HG03135 (cell line): Measurements from ENCODE around the gene PCLAF.
"Not testable (repeated sequence)": the region's sequence is repeated elsewhere in the genome, so short reads cannot be mapped to it uniquely, and the experiment has no call there.

ENCODE experiments used
- ATAC-seq: cut with Tn5 transposase; IDR thresholded peaks from one replicate; pipeline ENCODE4 v1.9.1; 2021; ENCODE audit warnings: mild to moderate bottlenecking, moderate library complexity; ENCODE audit not compliant: unreplicated experiment

The PCLAF gene, protein sequence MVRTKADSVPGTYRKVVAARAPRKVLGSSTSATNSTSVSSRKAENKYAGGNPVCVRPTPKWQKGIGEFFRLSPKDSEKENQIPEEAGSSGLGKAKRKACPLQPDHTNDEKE

DNA sequence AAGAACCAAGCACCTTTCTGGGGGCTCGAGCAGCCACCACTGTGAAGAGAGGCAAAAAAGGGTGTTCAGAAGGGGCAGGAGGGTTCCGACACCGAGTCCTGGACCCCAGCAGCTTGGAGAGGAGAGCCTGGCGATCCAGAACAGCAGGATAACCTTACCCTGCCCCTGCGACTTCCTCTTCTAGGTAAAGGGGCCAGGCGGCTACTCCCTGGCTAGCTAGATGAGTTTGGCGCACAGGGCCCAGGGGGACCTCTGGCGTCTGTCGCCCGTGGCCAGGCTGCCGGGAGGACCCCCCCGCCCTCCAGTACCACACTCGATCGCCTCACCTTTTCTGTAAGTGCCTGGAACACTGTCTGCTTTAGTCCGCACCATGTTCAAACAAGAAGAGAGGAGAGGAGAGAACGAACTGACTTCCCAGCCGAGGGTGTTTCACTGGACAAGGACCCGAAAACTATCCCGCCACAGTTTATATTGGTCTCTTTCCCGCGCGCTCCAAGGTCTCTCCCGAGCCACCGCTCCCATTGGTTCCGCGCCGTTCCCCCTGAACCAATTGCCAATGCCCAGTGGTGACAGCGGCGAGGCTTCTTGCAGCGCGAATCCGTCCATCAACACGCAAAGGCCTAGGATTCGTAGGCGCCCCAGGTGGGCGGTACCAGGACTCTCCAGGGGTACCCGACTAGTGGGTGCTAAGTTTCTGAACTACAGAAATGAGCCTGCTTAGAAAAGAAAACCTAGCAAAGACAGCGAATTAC lies at the start of gene PCLAF:
Gene PCLAF, minus strand, starts transcription at position 442 of the 752 bp plus-strand sequence. Its CDS starts 70 bp downstream, at position 372.
- ATAC-seq = peak; percentile 97

DNA sequence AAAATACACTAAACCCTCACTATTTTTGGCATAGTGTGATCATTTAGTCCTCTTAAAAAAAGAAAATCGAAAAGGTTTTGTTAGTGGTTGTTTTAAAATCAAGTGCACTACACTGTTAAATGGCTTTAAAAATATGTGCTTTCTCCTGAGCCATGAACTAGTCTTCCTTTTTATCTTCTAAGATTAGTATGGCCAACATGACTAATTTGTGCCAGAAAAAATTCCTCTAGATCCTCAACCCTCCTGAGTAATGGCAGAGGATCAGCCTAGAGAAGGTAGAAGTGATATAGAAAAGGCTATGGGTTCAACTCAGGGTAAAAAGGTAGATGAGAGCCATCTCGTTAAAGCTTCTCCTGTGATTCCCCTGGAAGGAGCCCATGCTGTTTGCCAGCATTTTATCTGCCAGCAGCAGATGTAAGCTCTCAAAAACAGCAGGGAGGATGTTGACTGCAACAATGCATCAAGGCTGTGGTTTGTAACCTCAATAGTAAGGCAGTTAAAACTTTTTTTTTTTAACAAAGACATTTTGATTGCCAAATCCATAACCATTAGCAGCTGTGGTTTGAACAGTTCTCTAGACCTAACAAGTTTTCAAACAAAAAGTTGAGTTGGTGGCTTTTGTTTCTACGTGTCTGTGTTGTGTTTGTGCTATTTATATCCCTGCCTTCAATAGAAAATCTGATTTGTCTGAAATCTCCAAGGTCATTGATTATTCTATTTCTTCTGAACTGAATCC lies 48.9 kb upstream of the PCLAF start:
- ATAC-seq = no peak

DNA sequence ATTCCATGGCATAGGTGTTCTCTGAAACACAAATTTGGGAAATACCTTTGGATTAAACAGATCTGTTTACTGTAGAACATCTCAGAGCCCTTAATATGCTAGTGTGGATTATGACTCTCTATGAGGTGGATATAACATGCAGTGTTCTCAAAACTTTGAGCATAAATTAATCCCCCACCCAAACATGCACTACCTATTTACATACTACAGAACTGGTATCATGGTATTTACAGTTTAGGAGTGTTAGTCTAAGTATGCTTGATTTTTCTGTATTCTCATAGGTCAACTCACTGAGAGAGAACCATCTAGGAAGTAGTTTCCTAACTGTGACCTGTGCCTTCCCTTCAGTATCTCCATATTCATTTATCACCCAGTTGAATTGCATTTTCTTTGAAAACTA lies 48.2 kb upstream of the PCLAF start:
- ATAC-seq = no peak

DNA sequence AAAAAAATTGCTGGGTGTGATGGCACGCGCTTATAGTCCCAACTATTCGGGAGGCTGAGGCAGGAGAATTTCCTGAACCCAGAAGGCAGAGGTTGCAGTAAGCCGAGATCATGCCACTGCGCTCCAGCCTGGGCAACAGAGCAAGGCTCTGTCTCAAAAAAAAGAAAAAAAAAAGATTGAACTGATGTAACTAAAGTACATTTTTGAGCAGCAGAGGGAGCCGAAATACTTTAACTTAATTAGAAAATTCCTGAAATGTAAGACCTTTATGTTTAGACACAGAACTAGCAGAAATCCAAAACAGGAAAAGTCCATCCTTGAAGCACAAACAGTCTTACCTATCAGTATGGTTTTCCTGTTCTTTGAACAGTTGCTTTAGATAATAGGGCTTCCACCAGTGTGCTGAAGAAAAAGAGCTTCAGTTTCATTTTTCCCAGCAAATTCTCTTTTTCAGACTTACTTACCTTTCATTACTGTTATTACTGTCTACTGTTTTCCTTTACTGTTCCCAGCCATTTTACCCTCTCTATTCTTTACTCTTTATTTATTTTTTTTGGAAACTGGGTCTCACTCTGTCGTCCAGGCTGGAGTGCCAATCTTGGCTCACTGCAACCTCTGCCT lies 45.7 kb upstream of the PCLAF start:
- no peak for ATAC-seq

DNA sequence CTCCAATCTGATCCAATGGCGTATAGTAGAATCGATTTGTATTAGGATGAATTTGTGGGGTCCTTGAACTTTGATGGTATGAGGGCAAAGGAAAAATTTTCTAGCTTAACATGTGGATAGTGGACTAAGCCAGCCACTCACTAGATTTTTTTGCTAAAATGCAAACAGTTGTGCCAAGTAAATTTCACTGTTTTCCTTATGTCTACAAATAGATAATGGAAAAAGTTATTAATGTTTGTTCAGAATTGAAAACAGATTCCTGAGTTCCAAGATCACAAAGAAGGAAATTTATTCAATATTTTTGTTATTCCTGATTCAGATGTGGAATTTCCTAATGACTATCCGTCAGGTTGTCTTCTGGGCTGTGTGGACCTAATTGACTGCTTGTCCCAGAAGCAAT lies 44.0 kb upstream of the PCLAF start:
- ATAC-seq = no peak

DNA sequence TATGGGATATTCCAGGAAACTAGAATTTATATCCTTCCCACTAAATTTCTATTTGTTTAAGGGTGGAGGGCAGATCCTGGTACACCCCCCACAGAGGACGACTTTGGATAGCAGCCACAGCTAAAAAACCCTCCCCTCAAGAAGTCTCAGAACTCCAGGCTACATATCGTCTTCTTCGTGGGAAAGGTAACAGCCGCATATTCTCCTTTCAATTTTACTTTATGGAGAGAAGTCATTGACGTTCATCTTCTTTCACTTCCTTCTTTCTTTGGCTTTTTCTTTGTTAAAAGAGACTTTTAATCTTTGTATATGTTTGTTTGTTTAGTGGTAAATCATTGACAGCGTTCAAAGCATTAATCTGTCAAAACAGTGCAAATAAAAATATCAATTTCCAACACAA lies 42.7 kb upstream of the PCLAF start:
- ATAC-seq = no peak

DNA sequence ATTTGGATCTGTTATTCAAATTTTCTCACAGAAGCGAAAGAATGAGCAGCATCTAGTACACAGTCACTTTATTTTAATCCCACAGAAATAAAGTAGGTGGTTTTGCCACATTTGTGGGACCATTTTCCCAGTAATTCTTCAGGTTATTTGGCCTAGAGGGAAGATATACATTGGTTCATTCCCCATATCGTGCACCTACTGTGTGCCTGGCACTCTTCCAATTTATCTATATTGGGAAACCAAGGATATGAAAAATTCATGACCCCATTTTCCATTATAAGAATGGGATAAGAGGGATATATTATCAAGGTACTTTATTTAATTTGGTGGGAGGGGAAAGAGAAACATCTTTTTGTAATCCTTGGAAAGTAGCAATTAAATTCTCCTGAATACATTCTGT lies 41.5 kb upstream of the PCLAF start:
- ATAC-seq = no peak

- ATAC-seq = no peak
These were observed 31.0 kb upstream of the PCLAF start for GRCh38 chr15:64412216-64412615.

DNA sequence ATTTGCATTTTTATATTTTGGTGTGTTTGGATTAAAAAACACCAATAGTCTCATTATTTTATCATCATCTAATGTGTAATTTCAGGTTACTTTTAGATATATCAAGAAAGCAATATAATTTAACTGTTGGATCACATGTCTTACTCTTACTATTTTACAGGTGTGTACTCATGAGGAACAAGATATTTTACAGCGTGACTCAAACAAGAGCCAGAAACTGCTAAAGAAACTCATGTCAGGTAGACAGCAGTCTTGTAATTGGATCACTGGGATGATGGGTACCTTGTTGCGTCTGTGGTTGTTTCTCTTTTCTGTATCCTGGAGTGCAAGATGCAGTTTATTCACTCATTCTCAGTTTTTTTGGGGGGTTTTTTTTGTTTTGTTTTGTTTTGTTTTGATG lies 19.3 kb upstream of the PCLAF start:
- no peak for ATAC-seq

DNA sequence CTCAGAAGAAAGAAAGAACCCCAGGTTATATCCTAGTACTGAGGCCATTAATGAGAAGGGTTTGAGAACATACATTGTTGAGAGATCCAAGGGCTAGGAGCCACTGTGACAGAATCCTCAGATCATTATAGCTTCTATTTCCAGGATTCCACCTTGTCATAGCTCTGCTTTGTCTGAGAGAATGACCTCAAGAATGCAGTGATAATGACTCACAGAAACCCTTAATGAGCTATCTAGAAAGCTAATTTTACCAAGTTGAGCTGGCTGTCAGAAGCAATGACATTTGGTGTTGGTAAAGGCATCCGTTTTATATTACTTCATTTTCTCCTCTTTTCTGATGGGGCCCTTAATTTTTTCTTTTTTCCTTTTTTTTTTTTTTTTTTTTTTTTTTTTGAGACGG lies 17.3 kb upstream of the PCLAF start:
- no peak for ATAC-seq

DNA sequence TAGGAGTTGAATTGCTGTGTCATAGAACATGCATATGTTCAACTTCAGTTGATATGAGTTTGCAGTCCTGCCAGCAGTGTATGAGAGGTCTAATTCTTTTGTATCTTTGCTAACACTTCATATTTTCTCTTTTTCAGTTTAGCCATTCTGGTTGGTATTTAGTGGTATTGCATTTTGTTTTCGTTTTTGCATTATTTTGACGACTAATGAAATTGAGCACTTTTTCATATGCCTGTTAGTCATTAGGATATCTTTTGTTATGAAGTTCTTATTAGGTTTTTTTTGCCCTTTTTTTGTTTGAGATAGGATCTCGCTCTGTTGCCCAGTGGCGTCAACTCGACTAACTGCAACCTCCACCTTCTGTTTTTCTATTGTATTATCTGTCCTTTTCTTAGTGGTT lies 15.5 kb upstream of the PCLAF start:
- no peak for ATAC-seq

DNA sequence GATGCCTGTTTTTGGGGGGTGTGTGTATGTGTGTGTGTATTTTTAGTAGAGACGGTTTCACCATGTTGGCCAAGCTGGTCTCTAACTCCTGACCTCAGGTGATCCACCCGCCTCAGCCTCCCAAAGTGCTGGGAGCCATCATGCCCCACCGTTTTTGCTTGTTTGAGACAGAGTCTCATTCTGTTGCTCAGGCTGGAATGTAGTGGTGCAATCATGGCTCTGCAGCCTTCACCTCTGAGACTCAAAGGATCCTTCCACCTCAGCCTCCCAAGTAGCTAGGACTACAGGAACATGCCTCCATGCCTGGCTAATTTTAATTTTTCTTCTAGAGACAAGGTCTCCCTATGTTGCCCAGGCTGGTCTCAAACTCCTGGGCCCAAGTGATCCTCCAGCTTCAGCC lies 11.2 kb upstream of the PCLAF start:
- ATAC-seq = not testable (repeated sequence)

DNA sequence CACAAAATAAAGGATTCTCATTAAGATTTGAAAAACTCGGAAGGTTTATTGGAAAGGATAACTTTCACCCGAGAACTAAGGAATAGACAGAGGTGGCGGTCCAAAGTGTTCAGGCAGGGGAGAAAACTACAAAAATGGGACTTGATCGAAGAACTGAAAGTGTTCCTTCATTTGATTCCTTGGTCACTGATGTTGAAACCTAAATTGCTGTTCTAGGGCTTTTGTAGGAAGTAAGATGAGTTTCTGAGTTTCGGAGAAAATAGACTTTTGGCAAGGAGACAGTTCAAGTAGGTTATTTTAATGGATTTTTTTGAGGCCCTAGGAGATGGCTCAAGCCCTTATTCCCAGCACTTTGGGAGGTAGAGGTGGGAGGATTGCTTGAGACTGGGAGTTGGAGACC lies 7.8 kb upstream of the PCLAF start:
- no peak for ATAC-seq

GRCh38 chr15:64387562-64388168 lies 6.4 kb upstream of the PCLAF start, which contains the start of gene TRIP4:
Gene TRIP4, plus strand, starts transcription at chr15:64387836. Its CDS starts 28 bp downstream, at chr15:64387864.
- peak; percentile 97 for ATAC-seq

DNA sequence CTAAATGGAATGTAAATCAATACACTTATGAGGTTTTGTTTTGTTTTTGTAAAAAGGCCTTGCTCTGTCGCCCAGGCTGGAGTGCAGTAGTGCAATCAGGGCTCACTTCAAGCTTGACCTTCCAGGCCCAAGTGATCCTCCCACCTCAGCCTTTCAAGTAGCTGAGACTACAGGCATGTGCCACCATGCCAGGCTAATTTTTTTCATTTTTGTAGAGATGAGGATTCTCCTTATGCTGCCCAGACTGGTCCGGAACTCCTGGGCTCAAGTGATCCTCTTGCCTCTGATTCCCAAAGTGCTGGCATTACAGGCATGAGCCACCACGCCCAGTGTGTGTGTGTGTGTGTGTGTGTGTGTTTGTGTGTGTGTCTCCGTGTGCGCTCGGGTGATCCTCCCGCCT lies 5.0 kb upstream of the PCLAF start:
- no peak for ATAC-seq

GRCh38 chr15:64383760-64384159 lies 2.5 kb upstream of the PCLAF start:
- no peak for ATAC-seq

- not testable (repeated sequence) for ATAC-seq
These were observed 941 bp downstream of the PCLAF start for GRCh38 chr15:64380130-64380870.

- ATAC-seq = no peak
These were observed 1.9 kb downstream of the PCLAF start for GRCh38 chr15:64379216-64379960.

DNA sequence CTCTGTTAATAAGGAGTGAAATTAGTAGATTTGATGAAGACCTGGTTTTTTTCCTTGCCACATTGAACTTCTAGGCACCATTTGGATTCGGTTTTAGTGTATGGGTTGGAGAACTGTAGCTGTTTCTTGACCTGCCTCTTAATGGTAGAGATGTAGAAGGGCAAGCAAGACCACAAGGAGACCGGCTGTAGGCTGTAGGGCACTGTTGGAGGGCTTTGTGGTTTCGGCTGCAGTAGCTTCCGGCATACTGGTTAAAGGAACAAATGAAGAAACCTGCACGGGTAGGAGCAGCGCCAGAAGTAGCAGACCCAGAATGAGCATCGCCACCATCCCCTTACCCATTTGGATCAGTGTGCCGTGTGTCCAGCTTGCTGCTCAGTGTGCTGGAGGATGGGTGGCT lies 7.9 kb downstream of the PCLAF start:
- ATAC-seq = no peak

GRCh38 chr15:64371383-64371782 lies 9.9 kb downstream of the PCLAF start:
- ATAC-seq = not testable (repeated sequence)
